Kidney epithelial cell (primary cell): Measurements from ENCODE around the gene RAET1L. TPM values are rescaled to one million over a fixed set of nuclear protein-coding genes. Genes with fewer than 3 reads are reported as not detected.

Experiments
- DNase-seq: peaks from one replicate; pipeline ENCODE4 v3.0.0-alpha.2; 2010; ENCODE audit warnings: low read depth
- H3K27me3 ChIP-seq: 2 replicates; pipeline ENCODE4 v1.6.0; 2011; ENCODE audit warnings: low read length; ENCODE audit not compliant: control insufficient read depth, insufficient read depth
- H3K36me3 ChIP-seq: 2 replicates; pipeline ENCODE4 v1.5.1; 2011; ENCODE audit warnings: low read length; ENCODE audit not compliant: control insufficient read depth, insufficient read depth
- H3K4me3 ChIP-seq: 2 replicates; pipeline ENCODE4 v1.5.1; 2011; ENCODE audit warnings: low read depth, mild to moderate bottlenecking, control low read depth, low read length
- CTCF ChIP-seq: IDR thresholded peaks from 2 replicates; pipeline ENCODE4 v1.5.1; 2011; ENCODE audit warnings: mild to moderate bottlenecking, moderate library complexity, low read length, control low read depth, inconsistent platforms; ENCODE audit not compliant: insufficient read depth, poor library complexity, severe bottlenecking
- total RNA-seq: library from RNA; depleted of rRNA; stranded (reverse); fragments of >200 nt; gene quantifications from 2 replicates; pipeline ENCODE4 v1.2.3, GENCODE V29; 2015

RAET1L gene
- total RNA-seq, 1 donor from 2014 or later = 1.5 TPM

GRCh38 chr6:150043096-150043495 is 17.8 kb upstream of the RAET1L start:
- no peaks in the 10 kb centered on the region for H3K36me3 ChIP-seq
- peaks cover 32% of the 10 kb centered on the region for H3K27me3 ChIP-seq
- H3K4me3 ChIP-seq = no peak overlapping the region
- DNase-seq = no peak
- no peak for TF ChIP-seq CTCF

- H3K4me3 ChIP-seq = no peak overlapping the region
- no peaks in the 10 kb centered on the region for H3K36me3 ChIP-seq
- no peak for DNase-seq
- peaks cover 60% of the 10 kb centered on the region for H3K27me3 ChIP-seq
- TF ChIP-seq CTCF = no peak
Observed at GRCh38 chr6:150038202-150039062, 13.1 kb upstream of the RAET1L start.

GRCh38 chr6:150037526-150038201 is 12.3 kb upstream of the RAET1L start:
- TF ChIP-seq CTCF = no peak
- Histone ChIP-seq H3K27me3 (peaks cover 65% of the 10 kb centered on the region), H3K36me3 (no peaks in the 10 kb centered on the region), H3K4me3 (no peak overlapping the region)
- DNase-seq = no peak

GRCh38 chr6:150036081-150036480 is 10.7 kb upstream of the RAET1L start:
- H3K27me3 ChIP-seq = peaks cover 55% of the 10 kb centered on the region
- H3K36me3 ChIP-seq = no peaks in the 10 kb centered on the region
- no peak for DNase-seq
- H3K4me3 ChIP-seq = no peak overlapping the region
- no peak for TF ChIP-seq CTCF

- peaks cover 41% of the 10 kb centered on the region for H3K27me3 ChIP-seq
- no peak for TF ChIP-seq CTCF
- no peaks in the 10 kb centered on the region for H3K36me3 ChIP-seq
- no peak overlapping the region for H3K4me3 ChIP-seq
- DNase-seq = no peak
Observed at GRCh38 chr6:150033207-150033771, 8.0 kb upstream of the RAET1L start.
